Ovary (tissue), 3 donors: ENCODE data around the gene EMX2.

Experiments used
- EP300 ChIP-seq: sonication (generic); formaldehyde crosslinking; IDR thresholded peaks from one replicate; pipeline ENCODE4 v1.6.1; 2017; ENCODE audit warnings: antibody characterized with exemption
- POLR2A ChIP-seq: fragments of 450-650 bp; IDR thresholded peaks from one replicate; pipeline ENCODE4 v1.6.1; 2017; ENCODE audit warnings: antibody characterized with exemption, mild to moderate bottlenecking, moderate library complexity
- TF ChIP-seq, protein P1 (sequence below), 3 donors: fragments of 450-650 bp in 2 of 3; fragments of 200-600 bp in 1 of 3; IDR thresholded peaks; one replicate each; pipeline versions ENCODE4 v1.5.1 to v1.8.0; 2016 to 2022; ENCODE audit warnings: antibody characterized with exemption in 3 of 3, mild to moderate bottlenecking in 1 of 3
- donor health status: DM: no; HTN: no; CAD: no.

DNA sequence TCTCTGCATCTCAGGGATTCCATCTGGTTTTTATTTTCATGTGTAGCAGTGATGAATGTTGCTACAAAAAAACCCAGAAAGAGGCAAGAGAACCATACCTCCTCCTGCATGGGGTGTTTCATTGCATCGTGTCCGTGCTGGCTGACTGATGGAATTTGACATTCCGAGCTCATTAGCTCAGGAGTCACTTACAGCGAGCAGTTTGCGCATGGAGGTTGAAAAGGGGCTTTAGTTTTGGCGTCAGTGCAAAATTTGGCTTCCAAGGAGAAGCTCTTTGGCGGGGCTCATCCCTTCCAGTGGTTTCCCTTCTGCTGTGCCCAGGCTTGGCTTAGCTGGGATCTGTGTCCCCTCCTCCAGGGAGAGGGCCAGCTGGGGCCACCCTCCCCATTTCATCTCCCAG, 25.8 kb downstream of the EMX2 start:
- TF ChIP-seq, protein P1, sequence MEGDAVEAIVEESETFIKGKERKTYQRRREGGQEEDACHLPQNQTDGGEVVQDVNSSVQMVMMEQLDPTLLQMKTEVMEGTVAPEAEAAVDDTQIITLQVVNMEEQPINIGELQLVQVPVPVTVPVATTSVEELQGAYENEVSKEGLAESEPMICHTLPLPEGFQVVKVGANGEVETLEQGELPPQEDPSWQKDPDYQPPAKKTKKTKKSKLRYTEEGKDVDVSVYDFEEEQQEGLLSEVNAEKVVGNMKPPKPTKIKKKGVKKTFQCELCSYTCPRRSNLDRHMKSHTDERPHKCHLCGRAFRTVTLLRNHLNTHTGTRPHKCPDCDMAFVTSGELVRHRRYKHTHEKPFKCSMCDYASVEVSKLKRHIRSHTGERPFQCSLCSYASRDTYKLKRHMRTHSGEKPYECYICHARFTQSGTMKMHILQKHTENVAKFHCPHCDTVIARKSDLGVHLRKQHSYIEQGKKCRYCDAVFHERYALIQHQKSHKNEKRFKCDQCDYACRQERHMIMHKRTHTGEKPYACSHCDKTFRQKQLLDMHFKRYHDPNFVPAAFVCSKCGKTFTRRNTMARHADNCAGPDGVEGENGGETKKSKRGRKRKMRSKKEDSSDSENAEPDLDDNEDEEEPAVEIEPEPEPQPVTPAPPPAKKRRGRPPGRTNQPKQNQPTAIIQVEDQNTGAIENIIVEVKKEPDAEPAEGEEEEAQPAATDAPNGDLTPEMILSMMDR (IDR thresholded peaks at IDR 0.05) = no peak
- TF ChIP-seq POLR2A = no peak
- no peak for TF ChIP-seq EP300
